Limb (tissue), 2 donors: ENCODE results near the gene TWIST2.

ENCODE experiments used
- DNase-seq, 2 donors: peaks; one replicate each; pipeline ENCODE4 v3.0.0-alpha.2; 2016; ENCODE audit errors: extremely low spot score in 2 of 2

The TWIST2 gene

DNA sequence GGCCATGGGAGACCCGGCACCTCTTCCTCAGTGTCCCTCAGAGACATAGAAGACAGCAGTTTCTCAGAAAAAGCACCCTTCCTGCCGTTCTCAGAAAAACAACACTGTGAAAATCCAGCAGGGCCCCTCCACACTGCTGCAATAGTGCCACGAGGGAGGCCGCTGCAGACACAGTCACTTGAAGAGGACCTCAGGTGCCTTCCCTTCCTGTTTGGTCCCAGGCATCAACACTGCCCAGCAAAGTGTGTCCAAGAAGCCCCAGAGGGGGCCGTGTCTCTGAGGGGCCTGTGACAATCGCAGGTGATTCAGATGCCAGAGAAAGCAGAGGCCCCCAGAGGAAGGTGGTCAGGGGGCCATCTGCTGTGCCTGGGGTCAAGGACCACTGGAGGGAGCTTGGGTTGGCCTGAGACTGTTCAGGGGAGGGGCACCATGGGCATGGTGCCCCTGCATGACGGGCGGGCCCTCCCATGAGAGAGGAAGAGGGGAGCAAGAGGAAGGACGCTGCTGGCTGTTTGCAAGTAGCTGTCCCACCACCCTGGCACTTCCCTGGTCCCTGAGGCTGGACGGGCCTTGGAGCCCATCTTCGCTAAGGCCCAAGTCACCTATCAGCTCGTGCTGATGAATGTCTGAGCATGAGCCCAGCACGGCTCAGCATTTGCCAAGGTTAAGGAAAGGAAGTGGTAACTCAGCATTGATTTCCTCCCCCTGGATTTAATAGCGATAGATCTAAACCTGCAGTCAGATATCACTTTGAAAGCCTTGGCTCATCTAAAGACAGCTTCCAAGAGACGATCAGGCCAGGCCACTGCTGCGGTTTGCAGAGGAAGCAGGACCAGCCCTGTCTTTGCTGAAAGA, 9.1 kb downstream of the TWIST2 start:
- peak in 1 of 2 donors; percentile 12 for DNase-seq

DNA sequence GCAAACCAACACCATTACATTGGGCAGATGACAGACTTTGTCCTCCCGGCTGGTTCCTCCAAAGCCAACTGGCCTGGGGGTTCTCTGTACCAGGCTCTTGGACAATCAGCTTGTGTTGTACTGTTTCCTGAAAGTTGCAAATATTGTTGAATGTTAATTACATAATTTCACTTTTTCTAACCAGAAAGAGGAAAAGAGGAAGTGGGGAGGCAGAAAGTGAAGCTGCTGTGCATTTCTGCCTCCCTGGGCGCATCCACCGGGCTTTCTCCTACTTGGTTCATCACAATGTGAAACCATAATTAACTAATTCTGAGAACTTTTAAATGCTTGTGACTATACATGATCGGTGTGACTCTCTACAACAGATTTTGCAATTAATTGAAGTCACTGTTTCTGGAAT, 10.1 kb downstream of the TWIST2 start:
- DNase-seq, result peak in 1 of 2 donors; percentile 8

DNA sequence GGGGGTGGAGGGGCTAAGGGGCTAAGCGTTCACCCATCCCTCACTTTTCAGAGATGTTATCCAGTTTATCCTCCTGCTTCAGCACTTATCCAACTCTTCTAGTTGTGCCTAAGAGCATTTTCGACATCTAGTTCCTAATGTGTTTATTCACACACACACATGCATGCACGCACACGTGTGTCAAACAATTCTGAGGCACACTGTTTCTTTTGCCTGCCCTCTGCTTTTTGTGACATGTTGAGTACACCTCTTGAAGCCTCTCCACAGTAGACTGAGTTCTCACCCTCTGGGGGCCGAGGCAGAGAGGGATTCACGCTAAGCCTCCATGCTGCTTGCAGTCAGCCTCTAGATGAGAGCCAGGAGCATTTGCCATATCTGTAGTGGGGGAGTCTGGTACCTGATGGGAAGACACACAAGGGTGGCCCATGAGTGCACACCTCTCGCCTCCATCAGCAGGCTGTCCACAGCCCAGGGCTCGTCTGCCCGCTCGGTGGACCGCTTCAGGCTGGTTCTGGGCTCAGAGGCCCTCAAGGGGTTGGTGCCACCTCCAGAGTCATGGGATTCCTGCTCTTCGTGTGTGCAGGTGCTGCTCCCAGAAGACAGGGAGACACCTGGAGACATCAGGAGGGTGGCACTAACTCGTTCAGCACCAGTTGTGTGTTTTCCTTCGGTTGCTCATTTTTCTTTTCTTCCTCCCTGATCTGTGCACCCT, 11.9 kb downstream of the TWIST2 start:
- no peak for DNase-seq

DNA sequence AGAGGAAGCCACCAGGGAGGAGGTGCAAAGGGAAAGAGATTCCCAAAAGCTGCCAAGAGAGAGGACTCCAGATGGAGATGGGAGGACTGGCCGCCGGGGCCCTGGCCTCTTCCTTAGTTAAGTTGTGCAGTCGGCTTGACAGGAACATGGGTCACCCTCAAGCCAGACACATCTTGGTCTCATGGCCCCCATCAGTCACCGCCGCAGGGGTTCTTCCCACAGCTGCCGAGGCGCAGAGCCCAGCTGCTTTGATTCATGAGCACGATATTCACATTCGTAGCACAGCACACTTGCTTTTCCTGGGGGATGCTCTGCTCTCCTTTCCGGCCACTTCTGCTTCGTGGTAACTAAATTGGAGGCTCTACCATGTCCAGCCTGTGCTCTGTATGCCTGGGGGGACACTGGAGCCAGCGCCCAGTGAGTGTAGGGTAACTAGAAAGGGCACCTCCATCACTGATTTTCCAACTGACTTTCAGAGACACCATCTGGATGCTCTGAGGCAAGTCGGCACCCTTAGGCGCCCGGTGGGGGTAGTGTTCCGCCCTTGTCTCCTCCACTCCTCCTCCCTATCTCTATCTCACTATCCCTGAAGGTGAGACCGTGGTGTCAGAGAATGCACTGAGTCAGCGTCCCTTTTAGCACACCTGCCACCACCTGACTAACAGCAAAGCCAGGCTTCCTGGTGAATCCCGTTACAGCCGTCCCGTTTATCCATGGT, 13.3 kb downstream of the TWIST2 start:
- peak in 1 of 2 donors; percentile 22 for DNase-seq

DNA sequence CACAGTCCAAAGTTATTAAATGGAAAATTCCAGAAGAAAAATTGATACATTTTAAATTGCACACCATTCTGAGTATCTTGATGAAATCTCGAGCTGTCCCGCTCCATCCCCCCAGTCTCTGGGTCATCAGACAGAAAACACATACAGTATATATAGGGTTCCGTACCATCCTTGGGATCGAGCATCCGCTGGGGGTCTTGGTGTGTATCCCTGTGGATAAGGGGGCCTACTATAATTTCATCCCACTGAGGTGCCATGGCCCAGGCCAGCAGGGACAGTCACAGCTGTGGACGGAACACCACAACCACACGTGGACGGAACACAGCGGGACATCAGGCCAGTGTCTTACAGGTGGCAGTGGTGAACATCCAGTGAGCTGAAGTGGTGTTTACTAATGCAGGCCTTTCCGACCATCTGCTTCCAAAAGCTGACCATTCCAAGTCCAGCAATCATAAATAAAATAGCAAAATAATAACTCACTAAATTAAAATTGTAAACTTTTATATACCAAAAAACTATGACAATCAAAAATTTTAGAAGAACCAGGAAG, 14.0 kb downstream of the TWIST2 start:
- no peak for DNase-seq

DNA sequence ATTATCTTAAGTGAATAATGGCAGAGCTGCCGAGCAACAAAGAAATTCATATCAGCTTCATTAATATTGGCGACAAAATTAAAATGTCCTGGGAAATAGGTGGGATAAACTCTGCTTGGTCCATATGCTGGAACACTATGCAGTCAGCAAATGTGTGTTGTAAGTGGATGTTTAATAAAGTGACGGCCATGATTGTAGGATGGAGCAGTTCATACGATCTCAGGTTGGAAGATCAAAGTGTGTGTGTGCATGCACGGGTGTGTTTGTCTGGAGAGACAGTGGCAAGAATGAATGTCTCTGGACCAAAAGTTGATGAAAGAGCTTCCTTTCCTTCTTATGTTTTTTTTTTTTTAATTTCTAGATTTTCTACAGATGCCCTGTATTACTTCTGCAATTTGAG, 14.8 kb downstream of the TWIST2 start:
- DNase-seq, result no peak

DNA sequence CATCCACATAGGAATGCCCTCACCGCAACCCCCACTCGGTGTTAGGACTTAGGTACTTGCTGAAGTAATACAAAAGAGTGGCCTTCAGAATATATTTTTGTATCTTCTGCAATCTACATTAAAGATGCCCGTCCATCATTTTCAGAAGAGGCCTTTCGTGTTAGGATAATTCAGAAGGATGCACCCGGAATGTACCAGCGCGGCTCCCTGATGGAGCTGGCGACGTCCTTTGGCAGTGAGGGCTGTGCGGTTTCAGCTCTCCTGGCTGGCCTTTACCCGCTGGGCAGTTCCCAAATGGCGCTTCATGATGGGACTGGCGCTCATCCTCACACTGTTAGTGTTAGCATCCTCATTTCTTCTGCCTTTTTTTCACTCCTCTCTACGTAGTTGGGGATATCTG, 15.3 kb downstream of the TWIST2 start:
- peak in 1 of 2 donors; percentile 12 for DNase-seq

DNA sequence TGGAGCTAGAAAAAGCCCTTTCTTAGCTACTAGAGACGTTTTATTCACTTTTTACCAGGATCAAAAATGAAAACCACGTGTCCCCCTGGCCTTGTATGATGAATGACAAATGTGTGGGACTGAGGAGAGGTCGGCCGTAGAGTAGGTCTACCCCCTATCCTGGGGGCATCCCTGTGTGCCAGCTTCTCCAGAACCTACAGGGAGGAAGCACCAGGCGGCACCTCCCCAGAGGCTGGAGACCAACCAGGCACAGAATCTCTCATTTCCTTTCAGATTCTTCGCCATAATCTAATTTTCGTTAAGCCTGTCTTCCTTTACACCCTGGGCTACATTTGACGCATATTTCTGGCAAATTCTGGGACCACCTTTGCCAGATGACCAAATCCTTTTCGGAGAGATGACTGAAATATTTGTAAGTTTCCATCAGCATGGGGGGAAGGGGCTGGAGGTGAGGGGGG, 15.9 kb downstream of the TWIST2 start:
- DNase-seq, result peak in 1 of 2 donors; percentile 24

DNA sequence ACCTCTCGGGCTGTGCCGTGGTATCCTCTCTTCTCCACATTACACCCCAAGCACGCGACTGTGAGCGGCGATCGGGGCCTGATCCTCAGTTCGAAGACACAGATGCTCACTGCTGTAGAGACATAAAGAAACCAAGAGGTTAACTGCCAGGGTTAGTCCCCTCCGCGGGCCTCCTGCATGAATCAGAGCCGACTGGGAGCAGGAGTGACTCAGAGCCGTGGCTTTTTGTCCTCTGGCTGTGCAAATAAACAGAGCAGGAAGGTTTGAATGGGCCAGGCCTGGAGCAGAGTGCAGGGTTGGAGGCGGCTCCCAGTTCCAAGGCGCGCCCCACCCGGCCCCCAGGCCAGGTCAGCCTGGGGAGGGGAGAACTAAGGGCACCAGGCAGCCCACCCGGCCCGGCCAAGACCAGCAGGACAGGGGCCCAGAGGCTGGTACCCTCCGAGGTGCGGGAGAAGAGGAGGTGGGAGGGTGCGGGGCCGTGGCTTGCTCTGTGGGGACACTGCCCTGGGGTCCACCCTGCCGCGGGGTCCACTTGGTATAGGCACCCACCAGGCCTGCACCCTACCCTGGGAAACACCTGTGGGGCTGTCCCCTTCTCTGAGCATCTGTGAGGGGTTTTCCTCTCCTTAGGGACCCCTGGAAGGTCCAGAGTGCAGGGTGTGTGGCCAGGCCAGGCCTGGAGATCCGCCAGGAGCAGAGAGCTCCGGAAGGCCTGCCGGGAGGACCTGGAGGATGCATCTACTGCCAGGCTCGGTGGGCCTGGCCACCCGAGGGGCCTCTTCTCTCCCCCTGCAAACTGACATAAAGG, 16.5 kb downstream of the TWIST2 start:
- peak; percentile 65 to 79 for DNase-seq

DNA sequence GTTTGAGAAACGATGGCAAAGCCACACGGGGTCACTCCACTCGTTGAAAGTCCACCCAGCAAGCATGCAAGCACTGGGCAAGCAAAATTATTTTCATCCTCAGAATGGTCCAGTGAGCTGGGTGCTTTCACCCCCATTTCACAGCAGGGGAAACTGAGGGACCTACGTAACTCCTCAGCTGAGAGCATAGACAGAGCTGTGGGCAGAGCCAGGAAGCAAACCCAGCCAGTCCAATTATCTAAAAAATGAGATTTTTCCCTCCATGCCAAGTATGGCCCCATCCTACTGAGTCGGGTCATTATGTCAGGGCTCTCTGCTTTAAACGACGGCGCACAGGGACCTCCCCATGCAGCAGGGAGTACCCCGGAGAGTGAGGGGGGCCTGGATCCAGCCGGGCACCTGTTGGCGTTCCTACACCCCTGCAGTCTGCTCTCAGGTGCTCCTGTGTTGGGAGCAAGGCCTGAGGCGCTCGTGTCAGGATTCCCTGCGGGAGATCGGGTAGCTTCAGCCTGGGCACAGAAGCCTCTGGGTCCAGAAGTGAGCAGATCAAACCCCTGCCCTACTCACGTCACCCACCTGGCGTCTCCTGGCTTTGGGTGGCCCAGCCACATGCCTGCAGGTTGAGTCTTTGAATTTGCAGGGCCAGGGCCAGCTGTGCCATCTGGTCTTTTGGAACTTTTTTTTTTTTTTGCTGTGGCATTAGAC, 17.3 kb downstream of the TWIST2 start:
- peak in 1 of 2 donors; percentile 28 for DNase-seq

DNA sequence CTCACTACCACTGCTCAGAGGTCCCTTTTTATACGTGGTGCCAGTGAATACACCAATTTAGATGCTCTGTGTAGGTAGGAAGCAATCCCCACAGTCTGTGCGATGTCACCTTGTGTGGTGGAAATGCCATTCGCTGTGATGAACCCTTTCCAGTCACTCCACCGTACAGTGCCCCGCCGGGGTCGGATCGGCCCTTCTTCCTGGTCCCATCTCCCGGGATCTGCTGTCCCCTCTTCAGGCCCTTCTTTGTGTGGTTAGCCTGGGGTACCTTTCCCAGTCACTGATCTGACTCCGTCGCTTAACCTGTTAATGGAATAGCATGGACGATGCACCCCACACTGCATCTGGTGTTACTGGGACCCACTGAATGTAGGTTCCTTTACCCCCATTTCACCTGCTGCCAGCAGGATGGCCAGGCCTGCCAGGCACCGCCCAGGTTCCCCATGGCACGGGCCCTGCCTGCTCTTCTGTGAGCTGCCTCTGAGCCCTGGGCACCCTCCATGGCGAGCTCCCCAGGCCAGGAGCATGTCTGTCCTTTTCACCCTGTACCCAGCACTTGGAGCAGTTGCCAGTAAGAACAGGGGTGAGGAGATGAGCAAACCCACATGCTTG, 18.0 kb downstream of the TWIST2 start:
- DNase-seq, result peak in 1 of 2 donors; percentile 21

DNA sequence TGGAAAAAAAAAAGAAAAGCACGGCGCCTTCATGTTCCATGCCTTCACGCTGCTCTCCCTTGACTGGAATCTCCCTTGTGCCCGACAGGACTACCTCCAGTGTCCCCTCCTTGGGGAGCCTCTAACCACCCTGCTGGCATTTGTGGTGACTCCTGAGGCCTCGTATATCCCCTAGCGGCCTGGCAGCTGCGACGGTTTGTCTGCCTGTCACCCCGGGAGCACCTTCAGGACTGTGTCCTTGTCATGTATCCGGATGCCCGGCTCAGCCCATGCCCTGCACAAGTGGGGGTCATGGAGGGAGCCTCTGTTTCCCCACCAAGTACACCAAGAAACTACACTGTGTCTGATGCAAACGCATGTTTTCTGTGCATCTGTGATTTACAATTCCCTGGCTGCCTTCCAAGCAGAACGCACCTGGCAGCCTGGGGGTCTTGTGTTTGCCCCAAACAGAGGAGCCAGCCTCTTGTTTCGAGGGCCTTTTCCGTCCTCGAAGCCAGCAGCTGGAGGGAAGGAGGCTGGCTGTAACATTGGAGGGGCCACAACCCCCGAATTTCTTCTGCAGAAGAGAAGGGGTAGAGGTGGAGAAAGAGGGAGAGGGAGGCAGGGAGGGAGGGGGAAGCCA, 18.9 kb downstream of the TWIST2 start:
- peak in 1 of 2 donors; percentile 40 for DNase-seq

DNA sequence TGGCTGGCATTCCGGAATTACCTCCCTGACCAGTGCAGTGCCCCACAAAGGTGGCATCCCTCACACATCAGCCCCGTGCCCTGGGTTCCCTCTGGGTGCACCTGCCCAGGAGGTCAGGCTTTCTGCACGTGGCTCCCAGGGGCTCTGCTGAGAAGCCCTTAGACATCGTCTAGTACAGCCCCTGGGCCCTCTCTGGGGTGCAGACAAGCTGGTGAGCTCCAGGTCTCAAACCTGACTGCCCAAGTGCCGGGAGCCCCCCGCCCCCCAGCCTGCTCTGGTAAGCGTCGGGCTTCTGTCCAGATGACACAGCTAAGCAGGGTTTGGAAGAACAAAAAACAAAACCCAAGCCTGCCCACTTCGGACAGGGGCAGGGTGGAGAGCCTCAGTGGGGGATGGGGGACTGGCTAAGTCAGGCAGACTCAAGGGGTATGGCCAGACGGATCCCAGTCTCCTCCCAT, 20.2 kb downstream of the TWIST2 start:
- DNase-seq, result no peak

DNA sequence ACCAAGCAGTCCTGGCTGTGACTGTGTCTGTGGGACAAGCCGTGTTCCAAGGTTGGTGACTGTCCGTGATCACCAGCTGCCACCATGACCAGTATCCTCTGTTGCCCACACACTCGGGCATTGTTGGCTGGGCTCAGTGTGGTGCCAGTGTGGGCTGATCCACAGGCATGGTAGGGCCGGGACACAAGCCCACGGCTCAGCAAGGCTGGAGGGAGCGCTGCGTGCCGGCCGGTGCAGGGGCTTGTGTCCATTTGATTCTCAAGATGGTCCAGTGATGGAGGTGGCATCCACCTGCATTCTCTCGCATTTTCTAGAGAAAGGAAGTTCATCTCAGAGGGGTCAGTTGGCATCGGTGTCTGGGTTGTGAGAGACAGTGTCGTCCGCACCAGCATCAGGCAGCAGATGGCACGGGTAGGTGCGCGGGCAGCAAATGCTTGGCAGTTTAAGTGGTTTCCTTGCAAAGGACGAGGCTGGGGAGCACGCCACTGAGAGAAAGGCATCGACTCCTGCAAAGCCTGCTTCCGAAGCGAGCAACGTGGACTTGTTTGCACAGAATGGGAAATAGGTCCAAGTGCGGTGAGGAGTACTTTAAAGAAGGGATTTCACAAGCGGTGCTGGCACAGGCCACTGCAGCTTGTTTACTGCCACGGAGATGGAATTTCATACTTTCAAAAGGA, 20.9 kb downstream of the TWIST2 start:
- DNase-seq, result no peak

DNA sequence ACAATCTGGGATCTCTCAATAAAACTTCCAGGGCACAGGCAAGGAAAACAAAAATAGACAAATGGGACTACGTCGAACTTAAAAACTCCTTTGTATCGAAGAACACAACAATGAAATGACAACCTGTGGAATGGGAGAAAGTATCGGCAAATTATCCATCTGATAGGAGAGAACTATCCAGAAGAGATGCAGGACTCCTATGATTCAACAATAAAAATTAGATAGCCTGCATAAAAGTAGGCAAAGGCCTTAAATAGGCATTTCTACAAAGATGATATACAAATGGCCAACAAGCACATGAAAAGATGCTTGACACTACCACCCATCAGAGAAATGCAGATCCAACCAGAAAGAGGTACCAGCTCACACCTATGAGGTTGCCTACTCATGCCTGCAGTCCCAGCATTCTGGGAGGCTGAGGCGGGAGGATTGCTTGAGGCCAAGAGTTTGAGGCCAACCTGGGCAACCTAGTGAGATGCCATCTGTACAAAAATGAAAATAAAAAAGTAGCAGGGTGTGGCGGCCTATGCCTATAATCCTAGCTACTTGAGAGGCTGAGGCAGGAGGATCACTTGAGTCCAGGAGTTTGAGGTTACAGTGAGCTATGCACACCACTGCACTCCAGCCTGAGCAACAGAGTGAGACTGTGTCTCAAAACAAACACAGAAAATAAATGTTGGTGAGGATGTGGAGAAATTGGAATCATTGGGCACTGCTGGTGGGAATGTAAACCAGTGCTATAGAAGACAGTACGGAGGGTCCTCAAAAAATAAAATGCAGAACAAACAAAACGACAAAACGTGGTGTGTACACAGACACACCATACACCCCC, 21.6 kb downstream of the TWIST2 start:
- DNase-seq, result no peak

DNA sequence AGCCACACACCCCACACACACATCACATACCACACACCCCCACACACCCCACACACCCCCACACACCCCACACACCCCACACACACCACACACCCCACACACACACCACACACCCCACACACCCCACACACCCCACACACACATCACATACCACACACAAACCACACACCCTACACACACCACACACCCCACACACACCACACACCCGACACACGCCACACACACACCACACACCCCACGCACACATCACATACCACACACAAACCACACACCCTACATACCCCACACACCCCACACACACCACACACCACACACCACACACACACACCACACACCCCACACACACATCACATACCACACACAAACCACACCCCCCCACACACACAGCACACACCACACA, 22.4 kb downstream of the TWIST2 start:
- no peak for DNase-seq

DNA sequence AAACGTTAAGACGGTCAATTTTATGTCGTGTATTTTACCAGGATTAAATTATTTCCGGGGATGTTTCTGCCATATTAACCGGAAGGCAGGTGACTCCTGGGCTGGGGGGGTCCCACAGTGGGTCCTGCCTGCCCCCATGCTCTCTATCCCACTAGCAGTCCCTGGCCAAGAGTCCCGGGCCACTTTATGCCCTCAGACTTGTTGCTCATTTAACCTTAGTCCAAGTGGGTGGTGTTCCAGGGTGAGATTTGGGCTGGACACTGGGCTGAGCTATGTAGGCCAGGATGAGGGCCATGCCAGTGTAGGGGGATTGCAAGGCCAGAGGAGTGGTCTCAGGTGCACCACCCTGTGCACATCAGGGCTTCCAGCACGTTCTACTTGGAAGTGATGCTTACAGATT, 24.1 kb downstream of the TWIST2 start:
- DNase-seq, result no peak
